Body of pancreas (tissue), 4 donors: ENCODE data around the gene NAALADL1.

Experiments used
- POLR2A ChIP-seq, 3 donors: fragments of 450-650 bp; IDR thresholded peaks; one replicate each; pipeline ENCODE4 v1.6.1; 2016; ENCODE audit warnings: antibody characterized with exemption in 3 of 3, mild to moderate bottlenecking in 2 of 3
- TF ChIP-seq, protein P1 (sequence below), 7 experiments: fragments of 450-650 bp in 4 of 7; fragments of 200-600 bp in 3 of 7; sonication (generic) in 3 of 7; IDR thresholded peaks; one replicate each; pipeline ENCODE4 v1.5.1; 2016 to 2019; ENCODE audit warnings: antibody characterized with exemption in 7 of 7

GRCh38 chr11:65013888-65014725 is 44.2 kb downstream of the NAALADL1 start, which contains the start of gene ARL2:
- TF ChIP-seq, protein P1, sequence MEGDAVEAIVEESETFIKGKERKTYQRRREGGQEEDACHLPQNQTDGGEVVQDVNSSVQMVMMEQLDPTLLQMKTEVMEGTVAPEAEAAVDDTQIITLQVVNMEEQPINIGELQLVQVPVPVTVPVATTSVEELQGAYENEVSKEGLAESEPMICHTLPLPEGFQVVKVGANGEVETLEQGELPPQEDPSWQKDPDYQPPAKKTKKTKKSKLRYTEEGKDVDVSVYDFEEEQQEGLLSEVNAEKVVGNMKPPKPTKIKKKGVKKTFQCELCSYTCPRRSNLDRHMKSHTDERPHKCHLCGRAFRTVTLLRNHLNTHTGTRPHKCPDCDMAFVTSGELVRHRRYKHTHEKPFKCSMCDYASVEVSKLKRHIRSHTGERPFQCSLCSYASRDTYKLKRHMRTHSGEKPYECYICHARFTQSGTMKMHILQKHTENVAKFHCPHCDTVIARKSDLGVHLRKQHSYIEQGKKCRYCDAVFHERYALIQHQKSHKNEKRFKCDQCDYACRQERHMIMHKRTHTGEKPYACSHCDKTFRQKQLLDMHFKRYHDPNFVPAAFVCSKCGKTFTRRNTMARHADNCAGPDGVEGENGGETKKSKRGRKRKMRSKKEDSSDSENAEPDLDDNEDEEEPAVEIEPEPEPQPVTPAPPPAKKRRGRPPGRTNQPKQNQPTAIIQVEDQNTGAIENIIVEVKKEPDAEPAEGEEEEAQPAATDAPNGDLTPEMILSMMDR (IDR thresholded peaks at IDR 0.05): peak; percentile 72 to 93 (median 92)
- peak in 2 of 3 donors; percentile 51 to 59 for TF ChIP-seq POLR2A (IDR thresholded peaks at IDR 0.05)
